Endothelial cell of umbilical vein (primary cell): ENCODE measurements around the gene SPOPL. TPM values are rescaled to one million over a fixed set of nuclear protein-coding genes. Genes with fewer than 3 reads are reported as not detected.
A peak's percentile ranks its signal among the peaks of the same experiment; 100 is the strongest.
"Not testable (repeated sequence)": the region's sequence is repeated elsewhere in the genome, so short reads cannot be mapped to it uniquely, and the experiment has no call there.

Experiments used
- BruUV-seq: library from RNA; stranded (reverse); fragments of 400-500 nt; replicated peaks from 2 replicates; lab custom pipeline; 2021; lab: Mats Ljungman, UMichigan
- CTCF ChIA-PET: fragments of 300-600, 350-600 bp; sonication (Branson Sonifier 250); formaldehyde crosslinking; loops from one replicate; lab custom pipeline; 2021; ENCODE audit warnings: antibody characterized with exemption, inconsistent platforms; lab: Charles Lee
- POLR2A ChIA-PET: fragments of 300-600, 350-600 bp; sonication (Branson Sonifier 250); formaldehyde crosslinking; loops from one replicate; lab custom pipeline; 2021; ENCODE audit warnings: antibody characterized with exemption, inconsistent platforms; lab: Charles Lee
- DNase-seq: peaks from one replicate; pipeline ENCODE4 v3.0.0-alpha.2; 2011; ENCODE audit warnings: low read depth, low spot score
- FAIRE-seq: peaks from 2 replicates; lab custom pipeline; 2011; peaks lifted over from hg19 to GRCh38; lab: Jason Lieb, UNC
- H2AFZ ChIP-seq: 2 replicates; pipeline ENCODE4 v1.6.0; 2012; ENCODE audit warnings: low read depth, low read length, control low read depth, inconsistent platforms
- H3K27ac ChIP-seq: 2 replicates; pipeline ENCODE4 v1.5.1; 2011; ENCODE audit warnings: low read depth, mild to moderate bottlenecking, control low read depth, low read length, moderate library complexity; ENCODE audit not compliant: insufficient read depth
- H3K27me3 ChIP-seq, 2 experiments: 2 replicates each; pipeline versions ENCODE4 v1.6.0 to v1.6.1; 2011; ENCODE audit warnings: low read length in 2 of 2, mixed read lengths in 1 of 2; ENCODE audit not compliant: control insufficient read depth in 2 of 2, insufficient read depth in 2 of 2
- H3K36me3 ChIP-seq, 2 experiments: 2 replicates in 1 of 2; 3 replicates in 1 of 2; pipeline ENCODE4 v1.5.1; 2011; ENCODE audit warnings: low read length in 2 of 2, mild to moderate bottlenecking in 1 of 2, moderate library complexity in 1 of 2; ENCODE audit not compliant: control insufficient read depth in 2 of 2, insufficient read depth in 2 of 2; ENCODE audit errors: extremely low read depth in 1 of 2
- H3K4me1 ChIP-seq: 3 replicates; pipeline ENCODE4 v1.5.1; 2011; ENCODE audit warnings: mild to moderate bottlenecking, low read length; ENCODE audit not compliant: control insufficient read depth, insufficient read depth; ENCODE audit errors: extremely low read depth
- H3K4me2 ChIP-seq: 2 replicates; pipeline ENCODE4 v1.6.1; 2011; ENCODE audit warnings: low read length, control low read depth, mixed read lengths; ENCODE audit not compliant: insufficient read depth
- H3K4me3 ChIP-seq, 3 experiments: fragments of 200-600 bp in 1 of 3; sonication (generic), shearing (Covaris generic) in 1 of 3; replicated peaks in 1 of 3; 2 replicates each; pipeline ENCODE4 v1.5.1; 2011 to 2016; ENCODE audit warnings: control low read depth in 3 of 3, low read length in 3 of 3, mild to moderate bottlenecking in 2 of 3, inconsistent platforms in 1 of 3, low read depth in 1 of 3, moderate library complexity in 1 of 3; ENCODE audit not compliant: insufficient read depth in 1 of 3
- H3K79me2 ChIP-seq: 2 replicates; pipeline ENCODE4 v1.6.0; 2012; ENCODE audit warnings: low read length, inconsistent platforms; ENCODE audit not compliant: control insufficient read depth, insufficient read depth
- H3K9ac ChIP-seq: replicated peaks from 2 replicates; pipeline ENCODE3; 2011; ENCODE audit warnings: low read length, control low read depth; ENCODE audit not compliant: insufficient read depth; ENCODE audit errors: extremely low read depth
- H3K9me1 ChIP-seq: replicated peaks from 3 replicates; pipeline ENCODE4 v1.6.0; 2011; ENCODE audit warnings: mild to moderate bottlenecking, low read length; ENCODE audit not compliant: control insufficient read depth, insufficient read depth; ENCODE audit errors: extremely low read depth
- H3K9me3 ChIP-seq: replicated peaks from 2 replicates; pipeline ENCODE4 v1.5.1; 2012; ENCODE audit warnings: low read length, inconsistent platforms; ENCODE audit not compliant: control insufficient read depth, insufficient read depth
- H4K20me1 ChIP-seq: replicated peaks from 2 replicates; pipeline ENCODE3; 2011; ENCODE audit warnings: mild to moderate bottlenecking, low read length; ENCODE audit not compliant: control insufficient read depth, insufficient read depth; ENCODE audit errors: extremely low read depth
- CTCF ChIP-seq, 2 donors: IDR thresholded peaks; 1 replicate in 1 of 2; 2 replicates in 1 of 2; pipeline ENCODE4 v1.5.1; 2011; ENCODE audit warnings: low read length in 2 of 2, mild to moderate bottlenecking in 2 of 2, moderate library complexity in 2 of 2, control low read depth in 1 of 2, inconsistent platforms in 1 of 2, low read depth in 1 of 2; ENCODE audit not compliant: insufficient read depth in 1 of 2; ENCODE audit errors: extremely low read depth in 1 of 2
- EZH2 ChIP-seq: IDR thresholded peaks from 2 replicates; pipeline ENCODE4 v1.6.1; 2012; ENCODE audit warnings: borderline replicate concordance, low read depth, mild to moderate bottlenecking, moderate library complexity, low read length, inconsistent platforms; ENCODE audit not compliant: severe bottlenecking
- FOS ChIP-seq: IDR thresholded peaks from 2 replicates; pipeline ENCODE4 v1.6.1; 2011; ENCODE audit warnings: mild to moderate bottlenecking, low read length, moderate library complexity, borderline replicate concordance; ENCODE audit not compliant: insufficient read depth
- GATA2 ChIP-seq: IDR thresholded peaks from 2 replicates; pipeline ENCODE4 v1.7.0; 2011; ENCODE audit warnings: low read depth, mild to moderate bottlenecking, moderate library complexity, mixed read lengths, low read length; ENCODE audit not compliant: insufficient read length, insufficient read depth
- JUN ChIP-seq: IDR thresholded peaks from 2 replicates; pipeline ENCODE4 v1.6.1; 2011; ENCODE audit warnings: borderline replicate concordance, low read depth; ENCODE audit not compliant: insufficient read length, insufficient read depth
- MYC ChIP-seq: IDR thresholded peaks from one replicate; pipeline ENCODE4 v1.6.1; 2011; ENCODE audit warnings: mild to moderate bottlenecking, low read depth, low read length
- POLR2A ChIP-seq: IDR thresholded peaks from 2 replicates; pipeline ENCODE4 v1.6.1; 2012; ENCODE audit warnings: low read depth, mild to moderate bottlenecking, control low read depth, low read length
- POLR2AphosphoS5 ChIP-seq: IDR thresholded peaks from 2 replicates; pipeline ENCODE4 v1.6.1; 2012; ENCODE audit warnings: low read depth, mild to moderate bottlenecking, control low read depth, low read length, moderate library complexity; ENCODE audit not compliant: insufficient read depth
- dilution Hi-C: fragments of 300-500 bp; cut with MboI; formaldehyde crosslinking; loops from one replicate; pipeline ENCODE4 v1.15.0; 2019; ENCODE audit warnings: low sequenced_read_pairs; ENCODE audit not compliant: extremely low pct_ligation_motif_present
- intact Hi-C: fragments of 100-400 bp; cut with micrococcal nuclease; formaldehyde crosslinking; loops from one replicate; pipeline ENCODE4 v1.10.0; 2022
- polyA plus RNA-seq, 4 experiments: library from polyadenylated mRNA; depleted of rRNA in 3 of 4; stranded (reverse) in 3 of 4; unstranded in 1 of 4; fragments of >200 nt; gene quantifications; 2 replicates each; pipeline versions ENCODE4 v1.2.1 to v1.2.3, GENCODE V29; 2011 to 2012; ENCODE audit warnings: missing spikeins in 1 of 4
- total RNA-seq: library from RNA; stranded (reverse); gene quantifications from 2 replicates; pipeline ENCODE4 v1.2.3, GENCODE V29; 2021
- TF ChIP-seq, protein P1 (sequence below): IDR thresholded peaks from 2 replicates; pipeline ENCODE4 v1.6.1; 2011; ENCODE audit not compliant: insufficient read depth, insufficient read length

The SPOPL gene
- total and polyA plus RNA-seq, 2 donors (not counting 3 experiments of a cell fraction or from before 2014, with no cell fraction given): 3.1 to 17.4 TPM

DNA sequence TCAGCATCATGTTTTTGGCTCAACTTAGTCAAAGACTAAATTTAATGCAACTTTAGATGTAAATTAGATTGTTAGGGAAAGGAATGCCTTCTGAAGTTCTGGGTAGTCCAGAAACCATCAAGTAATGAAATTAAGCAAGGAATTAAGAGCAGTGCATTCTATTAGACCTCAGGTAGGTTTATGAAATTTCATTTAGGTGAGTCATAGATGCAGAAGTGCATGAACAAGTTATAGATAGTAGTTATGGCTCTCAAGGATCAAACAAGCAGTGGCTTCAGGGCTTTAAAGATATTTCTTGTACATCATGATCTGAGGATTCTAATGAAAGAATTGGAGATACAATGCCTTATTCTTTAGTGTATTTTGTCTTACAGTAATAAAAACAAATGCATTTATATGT lies 25.4 kb upstream of the SPOPL start:
- intact Hi-C loops (no loop called here), dilution Hi-C loops (no loop called here)
- BruUV-seq: no TSS peak
- DNase-seq: no peak
- ChIA-PET CTCF (no interaction called here), POLR2A (no interaction called here)
- no peak for FAIRE-seq
- H3K36me3 ChIP-seq: no peaks in the 10 kb centered on the region
- peaks cover 21% of the 10 kb centered on the region for H3K4me1 ChIP-seq
- H3K9me1 ChIP-seq: no peaks in the 10 kb centered on the region
- H3K9me3 ChIP-seq: no peaks in the 10 kb centered on the region
- no peak overlapping the region for H3K9ac ChIP-seq
- no peaks in the 10 kb centered on the region for H3K27me3 ChIP-seq
- H3K79me2 ChIP-seq: no peaks in the 10 kb centered on the region
- no peak overlapping the region for H3K4me3 ChIP-seq
- H2AFZ ChIP-seq: no peak overlapping the region
- no peak overlapping the region for H3K4me2 ChIP-seq
- no peak overlapping the region for H3K27ac ChIP-seq
- TF ChIP-seq POLR2A: no peak
- no peak for TF ChIP-seq FOS
- no peak for TF ChIP-seq EZH2
- TF ChIP-seq, protein P1, sequence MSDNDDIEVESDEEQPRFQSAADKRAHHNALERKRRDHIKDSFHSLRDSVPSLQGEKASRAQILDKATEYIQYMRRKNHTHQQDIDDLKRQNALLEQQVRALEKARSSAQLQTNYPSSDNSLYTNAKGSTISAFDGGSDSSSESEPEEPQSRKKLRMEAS: no peak
- no peaks in the 10 kb centered on the region for H4K20me1 ChIP-seq

GRCh38 chr2:138476940-138477339 lies 24.6 kb upstream of the SPOPL start:
- H3K4me1 ChIP-seq: peaks cover 21% of the 10 kb centered on the region
- ChIA-PET CTCF (no interaction called here), POLR2A (no interaction called here)
- dilution Hi-C loops (no loop called here), intact Hi-C loops (no loop called here)
- no peak overlapping the region for H3K27ac ChIP-seq
- H3K4me2 ChIP-seq: no peak overlapping the region
- no peak overlapping the region for H3K4me3 ChIP-seq
- no peaks in the 10 kb centered on the region for H3K9me3 ChIP-seq
- H3K9ac ChIP-seq: no peak overlapping the region
- no peak for TF ChIP-seq MYC
- TF ChIP-seq POLR2A: no peak
- no peak for TF ChIP-seq EZH2
- no peak for TF ChIP-seq GATA2
- TF ChIP-seq CTCF (IDR thresholded peaks at IDR 0.05; ENCODE audit: extremely low read depth in 1 of 2, insufficient read depth in 1 of 2, low read depth in 1 of 2, low read length in 2 of 2): no peak
- no peak for TF ChIP-seq FOS
- no peak for TF ChIP-seq JUN
- TF ChIP-seq POLR2AphosphoS5: no peak
- TF ChIP-seq, protein P1: no peak
- H4K20me1 ChIP-seq: no peaks in the 10 kb centered on the region
- no peaks in the 10 kb centered on the region for H3K79me2 ChIP-seq
- no TSS peak for BruUV-seq
- FAIRE-seq: no peak
- no peaks in the 10 kb centered on the region for H3K9me1 ChIP-seq
- peak; percentile 11 for DNase-seq
- H3K27me3 ChIP-seq: no peaks in the 10 kb centered on the region
- no peaks in the 10 kb centered on the region for H3K36me3 ChIP-seq
- no peak overlapping the region for H2AFZ ChIP-seq

DNA sequence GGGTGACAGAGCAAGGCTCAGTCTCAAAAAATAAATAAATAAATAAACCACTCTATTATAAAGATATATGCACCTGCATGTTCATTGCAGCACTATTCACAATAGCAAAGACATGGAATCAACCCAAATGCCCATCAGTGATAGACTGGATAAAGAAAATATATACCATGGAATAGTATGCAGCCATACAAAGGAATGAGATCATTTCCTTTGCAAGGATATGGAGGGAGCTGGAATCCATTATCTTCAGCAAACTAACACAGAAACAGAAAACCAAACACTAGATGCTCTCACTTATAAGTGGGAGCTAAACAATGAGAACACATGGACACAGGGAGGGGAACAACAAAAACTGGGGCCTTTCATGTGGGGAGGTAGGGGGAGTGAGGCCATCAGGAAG lies 18.8 kb upstream of the SPOPL start:
- H3K4me3 ChIP-seq, H2AFZ ChIP-seq, H3K9me1 ChIP-seq, H3K27me3 ChIP-seq, H3K9ac ChIP-seq, H3K9me3 ChIP-seq, FAIRE-seq, H3K36me3 ChIP-seq, BruUV-seq, intact Hi-C loops, DNase-seq, dilution Hi-C loops, CTCF ChIA-PET, POLR2A ChIA-PET, H4K20me1 ChIP-seq, H3K79me2 ChIP-seq, H3K4me2 ChIP-seq, H3K4me1 ChIP-seq, H3K27ac ChIP-seq: not testable (repeated sequence)
